22Rv1 (cell line): ENCODE results near the gene MRPL11.
A peak's percentile ranks its signal among the peaks of the same experiment; 100 is the strongest.

Source experiments
- H3K27ac ChIP-seq: fragments of 450-650 bp; 2 replicates; pipeline ENCODE4 v1.5.1; 2017
- ZFX ChIP-seq: fragments of 450-650 bp; IDR thresholded peaks from 2 replicates; pipeline ENCODE4 v1.6.1; 2017; ENCODE audit warnings: antibody characterized with exemption, borderline replicate concordance
- TF ChIP-seq, protein P1 (sequence below): fragments of 450-650 bp; IDR thresholded peaks from 2 replicates; pipeline ENCODE4 v1.5.1; 2017; ENCODE audit warnings: mild to moderate bottlenecking

The MRPL11 gene

DNA sequence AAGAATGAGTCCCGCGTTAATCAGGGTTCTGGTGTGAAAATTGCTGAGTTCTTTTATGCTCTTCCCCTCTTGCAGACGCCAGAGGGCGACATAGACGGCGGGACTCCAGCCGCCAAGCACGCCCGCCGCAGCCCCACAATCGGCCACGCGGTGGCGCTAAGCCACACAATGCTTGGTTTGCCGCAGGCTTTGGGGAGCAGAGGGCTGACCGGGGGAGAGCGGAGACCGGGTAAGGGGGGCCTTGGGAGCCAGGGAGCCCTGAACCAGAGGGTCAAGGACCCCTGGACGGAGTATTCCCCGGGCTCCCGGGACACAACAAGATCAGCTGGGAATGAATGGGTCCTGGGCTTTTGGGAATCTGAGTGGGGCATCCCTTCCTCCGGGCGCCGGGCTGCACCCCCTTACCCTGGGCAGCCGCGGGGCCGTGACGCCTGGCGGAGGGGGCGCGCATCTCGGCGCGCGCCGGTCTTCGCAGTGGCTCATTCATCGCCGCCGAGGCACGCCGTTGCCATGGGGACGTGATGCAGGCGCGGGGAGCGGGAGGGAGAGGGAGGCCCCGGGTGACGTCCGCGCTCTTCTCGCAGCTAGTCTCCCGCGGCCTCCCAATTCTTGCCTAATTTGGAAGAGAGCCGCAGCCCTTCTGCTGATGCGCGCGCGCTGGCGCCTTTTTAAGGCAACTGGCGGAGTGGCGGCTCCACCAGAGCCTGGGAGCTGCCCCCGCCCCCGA lies 30.0 kb downstream of the MRPL11 start:
- no peak overlapping the region for H3K27ac ChIP-seq
- TF ChIP-seq, protein P1, sequence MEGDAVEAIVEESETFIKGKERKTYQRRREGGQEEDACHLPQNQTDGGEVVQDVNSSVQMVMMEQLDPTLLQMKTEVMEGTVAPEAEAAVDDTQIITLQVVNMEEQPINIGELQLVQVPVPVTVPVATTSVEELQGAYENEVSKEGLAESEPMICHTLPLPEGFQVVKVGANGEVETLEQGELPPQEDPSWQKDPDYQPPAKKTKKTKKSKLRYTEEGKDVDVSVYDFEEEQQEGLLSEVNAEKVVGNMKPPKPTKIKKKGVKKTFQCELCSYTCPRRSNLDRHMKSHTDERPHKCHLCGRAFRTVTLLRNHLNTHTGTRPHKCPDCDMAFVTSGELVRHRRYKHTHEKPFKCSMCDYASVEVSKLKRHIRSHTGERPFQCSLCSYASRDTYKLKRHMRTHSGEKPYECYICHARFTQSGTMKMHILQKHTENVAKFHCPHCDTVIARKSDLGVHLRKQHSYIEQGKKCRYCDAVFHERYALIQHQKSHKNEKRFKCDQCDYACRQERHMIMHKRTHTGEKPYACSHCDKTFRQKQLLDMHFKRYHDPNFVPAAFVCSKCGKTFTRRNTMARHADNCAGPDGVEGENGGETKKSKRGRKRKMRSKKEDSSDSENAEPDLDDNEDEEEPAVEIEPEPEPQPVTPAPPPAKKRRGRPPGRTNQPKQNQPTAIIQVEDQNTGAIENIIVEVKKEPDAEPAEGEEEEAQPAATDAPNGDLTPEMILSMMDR: peak; percentile 100
- TF ChIP-seq ZFX: no peak

DNA sequence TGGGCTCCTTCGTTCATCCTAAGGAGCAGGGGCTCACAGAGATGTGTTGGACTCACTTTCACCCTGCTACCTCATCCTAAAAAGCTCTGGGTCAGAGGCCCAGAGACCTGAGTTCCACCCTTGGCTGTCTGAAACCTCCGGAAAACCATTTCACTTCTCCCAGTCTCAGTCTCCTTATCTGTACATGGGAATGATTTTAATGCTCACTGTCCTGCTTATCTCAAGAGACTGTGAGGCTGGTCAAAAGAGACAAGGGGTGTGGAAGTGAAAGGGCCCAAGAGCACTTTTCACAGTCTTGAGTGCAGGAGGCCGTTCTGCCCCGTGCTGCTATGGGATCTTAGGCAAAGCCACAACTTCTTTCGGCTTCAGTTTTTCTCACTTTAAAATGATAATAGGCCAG lies 31.0 kb downstream of the MRPL11 start:
- no peak overlapping the region for H3K27ac ChIP-seq
- TF ChIP-seq, protein P1: no peak

DNA sequence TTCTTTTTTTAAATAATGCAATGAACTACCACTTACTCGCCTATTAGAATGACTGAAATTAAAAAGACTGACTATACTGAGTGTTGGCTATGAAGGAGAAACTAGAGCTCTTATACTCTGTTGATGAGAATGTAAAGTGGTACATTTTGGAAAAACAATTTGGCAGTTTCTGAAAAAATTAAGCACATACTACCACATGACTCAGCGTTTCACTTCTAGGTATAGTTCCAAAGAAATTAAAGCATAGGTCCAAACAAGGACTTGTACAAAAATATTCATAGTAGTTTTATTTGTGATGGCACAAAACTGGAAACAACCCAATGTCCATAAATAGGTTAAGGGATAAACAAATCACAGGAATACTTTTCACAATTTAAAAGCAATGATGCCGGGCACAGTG lies 44.7 kb downstream of the MRPL11 start:
- TF ChIP-seq, protein P1: no peak
- no peak for TF ChIP-seq ZFX

DNA sequence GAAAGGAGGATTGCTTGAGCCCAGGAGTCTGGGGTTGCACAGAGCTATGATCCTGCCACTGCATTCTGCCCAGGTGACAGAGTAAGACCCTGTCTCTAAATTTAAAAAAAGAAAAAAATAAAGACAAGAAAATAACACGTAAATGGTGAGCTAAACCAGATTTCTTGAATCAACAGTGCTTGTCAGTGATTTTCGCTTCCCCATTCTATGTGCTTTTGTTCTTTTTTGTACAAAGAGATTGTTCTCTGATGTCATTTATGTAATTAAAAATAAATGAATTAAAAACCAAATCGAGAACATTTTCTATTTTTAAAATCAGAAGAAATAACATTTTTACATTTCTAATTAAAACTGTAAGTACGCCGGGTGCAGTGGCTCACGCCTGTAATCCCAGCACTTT lies 47.3 kb downstream of the MRPL11 start:
- no peak for TF ChIP-seq ZFX
- TF ChIP-seq, protein P1: no peak
- no peak overlapping the region for H3K27ac ChIP-seq

More for the DNA sequence above, 44.7 kb downstream of the MRPL11 start:
- no peak overlapping the region for H3K27ac ChIP-seq

DNA sequence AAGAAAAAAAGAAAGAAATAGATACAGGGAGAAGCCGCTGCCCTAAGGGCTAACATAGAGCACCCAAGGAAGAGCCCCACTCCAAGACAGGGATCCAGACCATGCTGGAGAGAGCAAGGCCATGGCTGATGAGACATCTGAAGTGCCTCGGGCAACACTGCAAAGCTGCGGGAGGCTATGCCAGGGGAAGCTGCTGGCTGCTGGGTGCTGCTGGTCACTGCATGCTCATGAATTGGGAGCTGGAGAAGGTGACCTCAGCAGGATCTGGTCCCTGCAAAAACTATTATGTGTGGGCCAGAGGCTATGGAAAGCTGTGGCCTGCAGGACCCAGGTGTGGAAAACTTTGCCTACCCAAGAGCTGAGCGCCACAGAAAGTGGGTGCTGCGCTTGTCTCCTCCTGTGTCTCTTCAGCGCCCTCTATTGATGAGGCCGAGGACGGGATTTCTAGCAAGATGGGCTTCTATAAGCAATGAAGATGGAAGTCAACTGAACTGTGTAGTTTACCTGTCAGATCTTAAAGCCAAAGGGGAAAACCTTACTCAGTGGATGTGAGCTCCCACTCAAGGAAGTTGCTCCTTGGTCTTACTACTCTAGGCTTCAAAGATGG lies 49.8 kb downstream of the MRPL11 start:
- TF ChIP-seq ZFX: no peak
- TF ChIP-seq, protein P1: peak; percentile 91
- H3K27ac ChIP-seq: no peak overlapping the region

DNA sequence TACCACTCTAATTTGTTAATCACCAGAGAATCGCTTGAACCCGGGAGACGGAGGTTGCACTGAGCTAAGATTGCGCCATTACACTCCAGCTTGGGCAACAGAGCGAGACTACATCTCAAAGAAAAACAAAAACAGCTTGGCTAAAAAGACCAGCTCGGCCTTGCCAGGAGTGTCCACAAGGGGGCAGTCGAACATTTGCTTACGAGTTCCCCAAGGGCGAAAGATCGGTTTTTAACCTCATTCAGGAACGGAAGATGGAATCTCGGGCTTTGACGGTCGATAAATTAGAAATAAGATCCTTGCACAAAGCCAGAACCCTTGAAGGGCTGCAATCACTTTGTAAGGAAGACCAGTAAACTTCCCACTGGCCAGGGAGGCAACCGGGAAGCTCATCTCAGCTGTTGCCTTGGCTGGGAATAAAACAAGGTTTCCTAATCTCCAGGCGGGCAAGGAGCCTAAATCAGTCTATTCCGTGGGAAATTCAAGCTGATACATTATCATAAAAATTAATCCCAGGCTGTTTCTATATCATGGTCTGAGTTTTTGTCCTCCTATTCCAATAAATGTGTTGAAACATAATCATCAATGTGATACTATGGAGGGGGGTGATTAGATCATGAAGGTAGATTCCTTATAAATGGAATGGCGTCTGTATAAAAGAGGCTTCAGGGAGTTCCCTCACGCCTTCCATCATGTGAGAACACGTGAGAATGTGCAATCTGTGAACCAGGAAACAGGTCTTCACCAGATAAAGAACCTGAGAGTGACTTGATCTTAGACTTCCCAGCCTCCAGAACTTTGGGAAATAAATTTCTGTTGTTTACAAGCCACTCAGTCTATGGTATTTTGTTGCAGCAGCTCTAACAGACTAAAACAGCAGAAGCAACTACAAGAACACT lies 52.2 kb downstream of the MRPL11 start:
- TF ChIP-seq, protein P1: peak; percentile 94
- no peak for TF ChIP-seq ZFX
- no peak overlapping the region for H3K27ac ChIP-seq
